ENCODE data around the gene BCL11A.

Gene BCL11A

DNA sequence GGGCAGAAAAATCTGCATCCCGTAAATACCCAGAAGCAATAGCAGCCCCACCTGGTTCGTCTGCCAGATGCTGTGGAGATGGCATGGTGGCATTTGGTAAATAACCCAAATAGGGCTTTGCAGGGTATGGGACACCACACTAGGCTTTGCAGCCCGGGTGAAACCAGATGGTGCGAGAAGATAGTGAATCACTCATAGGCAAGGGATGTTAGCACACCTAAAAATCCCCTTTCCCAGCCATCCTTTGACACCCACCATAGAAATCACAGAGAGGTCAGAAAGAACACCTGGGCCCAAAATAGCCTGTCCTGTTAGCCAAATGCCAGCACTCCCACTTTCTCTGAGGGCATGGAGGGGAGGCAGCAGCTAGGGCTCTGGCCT lies 47.6 kb downstream of the BCL11A start:
- no peaks in the 10 kb centered on the region for H3K4me1 Mint-ChIP-seq (ENCODE audit: low read depth)
- H3K9me3 Mint-ChIP-seq, result no peaks in the 10 kb centered on the region
- no peak overlapping the region for H3K27ac Mint-ChIP-seq
- no peaks in the 10 kb centered on the region for H3K36me3 Mint-ChIP-seq (ENCODE audit: low read depth)
- H3K27me3 Mint-ChIP-seq (ENCODE audit: low read depth), result peaks cover 21% of the 10 kb centered on the region
- H3K4me3 Mint-ChIP-seq, result no peak overlapping the region
- no peak for DNase-seq (ENCODE audit: low spot score)

DNA sequence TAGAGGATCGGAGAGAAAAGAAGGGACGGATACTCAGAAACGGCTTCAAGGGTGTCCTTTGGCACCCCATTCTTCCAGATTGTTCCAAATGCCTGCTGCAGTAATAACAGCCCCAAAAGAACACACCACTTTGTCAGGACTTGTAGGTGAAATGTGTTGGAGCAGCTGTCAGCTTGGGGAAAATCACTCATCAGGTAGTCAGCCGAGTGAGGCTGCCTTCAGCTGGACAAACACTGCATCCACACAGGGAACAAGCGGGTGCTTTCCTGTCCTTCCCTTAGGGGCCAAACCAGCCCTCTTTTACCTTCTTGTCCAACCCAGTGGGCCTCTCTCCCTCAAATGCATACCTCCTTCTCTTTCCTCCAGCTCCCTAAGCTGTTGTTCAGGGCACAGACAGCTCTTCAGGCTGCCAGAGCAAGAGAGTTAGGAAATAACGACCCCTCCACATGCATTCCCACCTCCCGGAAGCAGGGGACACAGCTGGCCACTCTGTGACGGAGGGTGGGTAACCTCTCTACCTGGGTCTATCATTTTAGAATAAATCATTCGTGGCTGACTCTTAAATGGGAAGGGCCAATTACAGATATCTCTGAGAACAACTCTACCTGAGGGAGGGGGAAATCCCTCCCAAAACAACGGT lies 48.1 kb downstream of the BCL11A start:
- peaks cover 18% of the 10 kb centered on the region for H3K27me3 Mint-ChIP-seq (ENCODE audit: low read depth)
- H3K4me1 Mint-ChIP-seq (ENCODE audit: low read depth), result no peaks in the 10 kb centered on the region
- H3K4me3 Mint-ChIP-seq, result no peak overlapping the region
- H3K27ac Mint-ChIP-seq, result no peak overlapping the region
- no peak for DNase-seq (ENCODE audit: low spot score)
- no peaks in the 10 kb centered on the region for H3K36me3 Mint-ChIP-seq (ENCODE audit: low read depth)
- no peaks in the 10 kb centered on the region for H3K9me3 Mint-ChIP-seq

DNA sequence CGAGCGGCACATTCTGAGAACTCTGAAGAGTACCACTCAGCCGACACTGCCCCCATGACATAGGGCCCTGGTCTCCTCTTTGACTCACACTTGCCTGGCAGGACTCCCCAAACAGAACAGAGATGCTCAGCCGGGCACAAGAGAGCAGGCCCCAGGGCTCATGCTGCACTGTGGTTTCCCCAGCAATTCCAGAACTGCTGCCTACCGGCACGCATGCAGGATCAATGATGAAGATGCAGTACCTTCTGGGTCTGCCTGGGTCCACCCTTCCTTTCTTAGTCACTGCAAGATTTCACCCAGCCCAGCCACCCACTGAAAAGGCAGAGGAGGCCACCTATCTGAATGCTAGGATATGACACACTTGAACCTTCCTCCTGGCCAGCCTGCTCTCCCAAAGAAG lies 49.4 kb downstream of the BCL11A start:
- DNase-seq (ENCODE audit: low spot score), result no peak
- peaks cover 9% of the 10 kb centered on the region for H3K27me3 Mint-ChIP-seq (ENCODE audit: low read depth)
- no peaks in the 10 kb centered on the region for H3K9me3 Mint-ChIP-seq
- H3K27ac Mint-ChIP-seq, result no peak overlapping the region
- no peak overlapping the region for H3K4me3 Mint-ChIP-seq
- H3K4me1 Mint-ChIP-seq (ENCODE audit: low read depth), result no peaks in the 10 kb centered on the region
- H3K36me3 Mint-ChIP-seq (ENCODE audit: low read depth), result no peaks in the 10 kb centered on the region

DNA sequence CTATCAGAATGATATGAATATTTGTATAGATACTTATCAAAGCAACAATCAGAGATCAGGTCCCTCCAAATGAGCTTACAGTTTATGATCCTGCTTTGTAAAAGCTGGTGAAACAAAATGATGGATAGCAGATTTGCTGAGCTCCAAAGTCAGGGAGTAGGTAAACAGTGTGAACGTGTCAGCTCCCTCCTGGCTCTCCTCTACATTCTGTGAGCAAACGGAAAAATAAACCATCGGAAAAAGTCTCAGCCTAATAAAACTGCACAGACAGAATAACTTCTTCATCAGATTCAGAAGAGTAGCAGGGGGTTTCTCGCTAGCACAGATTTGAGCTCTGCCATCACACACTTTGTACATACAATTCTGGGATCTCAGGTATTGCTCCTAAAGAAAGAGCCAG lies 51.3 kb downstream of the BCL11A start:
- peaks cover 9% of the 10 kb centered on the region for H3K27me3 Mint-ChIP-seq (ENCODE audit: low read depth)

DNA sequence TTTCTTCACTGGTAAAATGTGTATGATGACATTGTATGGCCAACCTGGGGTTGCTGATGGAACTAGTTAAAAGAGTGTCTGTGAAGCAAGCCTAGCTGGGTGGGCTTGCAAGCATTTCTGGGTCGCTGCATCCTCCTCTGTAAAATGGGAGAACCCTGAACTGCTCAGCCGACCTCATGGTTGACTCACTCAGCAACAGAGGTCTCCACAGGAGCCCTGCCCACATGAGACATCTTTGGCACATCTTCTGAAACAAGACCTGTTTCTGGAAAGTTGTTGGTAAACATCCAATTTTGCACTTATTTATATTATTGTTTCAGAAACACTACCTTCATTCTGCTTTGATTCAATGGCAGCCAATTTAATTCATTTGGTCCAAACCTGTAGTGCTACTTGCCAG lies 52.6 kb downstream of the BCL11A start:
- H3K27ac Mint-ChIP-seq, result no peak overlapping the region
- no peaks in the 10 kb centered on the region for H3K4me1 Mint-ChIP-seq (ENCODE audit: low read depth)
- DNase-seq (ENCODE audit: low spot score), result no peak
- H3K36me3 Mint-ChIP-seq (ENCODE audit: low read depth), result no peaks in the 10 kb centered on the region
- no peaks in the 10 kb centered on the region for H3K9me3 Mint-ChIP-seq
- no peak overlapping the region for H3K4me3 Mint-ChIP-seq
- peaks cover 8% of the 10 kb centered on the region for H3K27me3 Mint-ChIP-seq (ENCODE audit: low read depth)

More for the DNA sequence above, 51.3 kb downstream of the BCL11A start:
- H3K27ac Mint-ChIP-seq, result no peak overlapping the region
- no peak overlapping the region for H3K4me3 Mint-ChIP-seq
- H3K4me1 Mint-ChIP-seq (ENCODE audit: low read depth), result no peaks in the 10 kb centered on the region
- no peaks in the 10 kb centered on the region for H3K36me3 Mint-ChIP-seq (ENCODE audit: low read depth)
- no peak for DNase-seq (ENCODE audit: low spot score)
- H3K9me3 Mint-ChIP-seq, result no peaks in the 10 kb centered on the region

DNA sequence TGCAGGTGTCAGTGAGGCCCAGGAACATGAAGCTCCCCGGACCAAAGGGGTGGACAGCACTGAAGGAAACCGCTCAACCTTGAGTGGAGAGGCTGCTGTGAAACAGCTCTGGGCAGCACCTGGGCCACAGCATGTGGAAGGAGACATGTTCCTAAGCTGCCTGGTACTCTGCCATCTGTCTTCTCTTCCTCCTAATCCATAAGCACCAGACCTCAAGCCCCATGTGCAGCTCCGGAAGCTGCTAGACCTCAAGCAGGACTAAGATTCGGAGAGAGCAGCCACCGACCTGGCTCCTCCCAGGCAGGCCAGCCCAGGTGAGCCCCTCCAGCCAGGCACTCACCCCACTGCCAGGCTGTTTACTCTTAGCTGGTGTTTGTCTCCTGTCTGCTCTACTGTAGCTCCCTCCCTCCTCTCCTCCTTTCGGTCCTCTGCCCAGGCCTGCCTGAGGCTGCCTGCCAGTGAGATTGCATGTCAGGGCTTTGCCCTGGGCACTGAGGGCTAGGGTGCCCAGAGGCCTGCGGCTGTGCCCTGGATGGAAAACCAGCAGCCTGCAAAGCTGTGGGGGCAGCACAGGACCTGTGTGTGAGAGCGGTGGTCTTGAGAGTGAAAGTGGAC lies 53.7 kb downstream of the BCL11A start:
- no peak for DNase-seq (ENCODE audit: low spot score)
- no peaks in the 10 kb centered on the region for H3K9me3 Mint-ChIP-seq
- H3K4me3 Mint-ChIP-seq, result no peak overlapping the region
- H3K36me3 Mint-ChIP-seq (ENCODE audit: low read depth), result no peaks in the 10 kb centered on the region
- no peaks in the 10 kb centered on the region for H3K4me1 Mint-ChIP-seq (ENCODE audit: low read depth)
- H3K27me3 Mint-ChIP-seq (ENCODE audit: low read depth), result peaks cover 5% of the 10 kb centered on the region
- H3K27ac Mint-ChIP-seq, result no peak overlapping the region

DNA sequence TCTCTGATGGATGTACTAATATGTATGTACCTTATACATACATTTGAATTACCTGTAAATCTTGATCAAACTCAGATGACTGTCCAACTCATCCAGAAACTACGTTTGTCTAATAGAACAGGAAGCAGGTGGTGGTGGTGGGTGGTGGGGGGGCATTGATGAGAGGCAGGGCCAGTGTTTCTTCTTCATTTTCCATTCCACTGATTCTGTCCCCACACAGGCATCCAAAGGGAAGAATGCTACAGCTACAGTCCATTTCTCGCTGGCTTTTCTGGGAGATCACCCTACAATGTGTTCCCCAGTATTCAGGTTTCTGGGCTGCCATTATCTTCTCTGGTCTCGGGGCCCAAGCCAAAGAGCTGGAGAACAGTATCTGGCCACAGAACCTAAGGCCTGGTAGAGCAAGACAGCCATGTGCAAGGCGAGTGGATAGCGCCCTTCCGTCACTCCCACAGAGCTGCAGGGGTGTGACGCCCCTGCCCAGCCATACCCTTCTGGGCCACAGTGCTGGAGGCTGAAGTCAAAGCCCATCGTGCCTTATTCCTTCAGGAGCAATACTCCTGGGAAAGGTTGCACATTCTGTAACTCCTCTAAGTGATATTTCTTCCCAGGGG lies 54.5 kb downstream of the BCL11A start:
- no peak overlapping the region for H3K27ac Mint-ChIP-seq
- no peaks in the 10 kb centered on the region for H3K36me3 Mint-ChIP-seq (ENCODE audit: low read depth)
- no peaks in the 10 kb centered on the region for H3K27me3 Mint-ChIP-seq (ENCODE audit: low read depth)
- H3K9me3 Mint-ChIP-seq, result no peaks in the 10 kb centered on the region
- H3K4me1 Mint-ChIP-seq (ENCODE audit: low read depth), result no peaks in the 10 kb centered on the region
- no peak overlapping the region for H3K4me3 Mint-ChIP-seq
- no peak for DNase-seq (ENCODE audit: low spot score)

DNA sequence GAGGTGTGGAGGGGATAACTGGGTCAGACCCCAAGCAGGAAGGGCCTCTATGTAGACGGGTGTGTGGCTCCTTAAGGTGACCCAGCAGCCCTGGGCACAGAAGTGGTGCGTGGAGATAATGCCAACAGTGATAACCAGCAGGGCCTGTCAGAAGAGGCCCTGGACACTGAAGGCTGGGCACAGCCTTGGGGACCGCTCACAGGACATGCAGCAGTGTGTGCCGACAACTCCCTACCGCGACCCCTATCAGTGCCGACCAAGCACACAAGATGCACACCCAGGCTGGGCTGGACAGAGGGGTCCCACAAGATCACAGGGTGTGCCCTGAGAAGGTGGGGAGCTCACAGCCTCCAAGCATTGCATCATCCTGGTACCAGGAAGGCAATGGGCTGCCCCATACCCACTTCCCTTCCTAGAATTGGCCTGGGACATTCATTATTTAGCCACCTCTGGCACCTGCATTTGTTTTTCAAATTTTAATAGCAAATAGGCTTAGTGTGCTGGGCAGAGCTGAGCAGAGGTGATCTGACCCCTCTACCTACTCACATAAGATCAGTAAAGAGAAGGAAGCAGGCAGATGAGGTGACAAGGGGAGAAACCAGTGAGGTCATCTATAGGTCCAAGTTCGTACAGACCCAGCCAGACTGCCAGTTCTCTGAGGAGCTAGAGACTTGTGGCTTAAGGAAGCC lies 55.2 kb downstream of the BCL11A start:
- Mint-ChIP-seq H3K27me3 (ENCODE audit: low read depth) (no peaks in the 10 kb centered on the region), H3K27ac (no peak overlapping the region), H3K4me1 (ENCODE audit: low read depth) (no peaks in the 10 kb centered on the region), H3K4me3 (no peak overlapping the region), H3K36me3 (ENCODE audit: low read depth) (no peaks in the 10 kb centered on the region), H3K9me3 (no peaks in the 10 kb centered on the region)
- no peak for DNase-seq (ENCODE audit: low spot score)

DNA sequence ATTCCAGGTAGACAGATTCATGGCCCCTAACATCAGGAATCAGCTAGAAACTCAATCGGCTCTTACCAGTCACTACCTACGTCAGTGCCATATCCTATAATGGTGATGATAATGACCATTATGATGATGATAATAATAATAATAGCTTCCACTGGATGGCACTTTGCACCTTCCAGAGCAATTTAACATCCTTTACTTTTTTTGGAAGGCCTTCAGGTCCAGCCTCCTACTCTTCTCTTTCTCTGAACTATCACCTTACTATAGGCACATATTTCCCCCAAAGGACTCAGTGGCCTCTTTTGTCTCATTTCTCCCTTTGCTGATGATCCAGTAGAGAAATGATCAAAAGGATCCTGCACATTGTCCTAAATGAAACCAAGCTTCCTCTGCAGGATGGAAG lies 56.0 kb downstream of the BCL11A start:
- Mint-ChIP-seq H3K4me1 (ENCODE audit: low read depth) (no peaks in the 10 kb centered on the region), H3K4me3 (no peak overlapping the region), H3K27me3 (ENCODE audit: low read depth) (no peaks in the 10 kb centered on the region), H3K27ac (no peak overlapping the region), H3K36me3 (ENCODE audit: low read depth) (no peaks in the 10 kb centered on the region), H3K9me3 (no peaks in the 10 kb centered on the region)
- no peak for DNase-seq (ENCODE audit: low spot score)

DNA sequence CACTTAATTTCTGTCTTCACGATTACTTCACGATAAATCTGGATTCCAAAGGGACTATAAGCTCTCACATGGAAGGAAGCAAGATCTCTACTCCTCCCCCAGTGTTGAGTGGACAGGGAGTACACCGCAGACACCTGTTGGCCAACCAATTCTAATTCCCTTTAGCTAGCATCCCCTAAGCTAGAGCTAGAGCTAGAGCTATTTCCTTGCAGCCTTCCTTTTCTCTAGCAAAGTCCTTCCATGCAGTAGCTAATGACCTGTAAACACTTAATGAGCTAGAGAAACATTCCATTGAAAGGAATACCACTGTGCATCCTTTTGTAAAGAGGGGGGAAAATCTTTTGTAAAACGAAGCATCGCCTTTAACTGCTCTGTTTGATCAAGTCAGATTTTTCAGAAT lies 56.5 kb downstream of the BCL11A start:
- Mint-ChIP-seq H3K36me3 (ENCODE audit: low read depth) (no peaks in the 10 kb centered on the region), H3K27me3 (ENCODE audit: low read depth) (no peaks in the 10 kb centered on the region), H3K27ac (no peak overlapping the region), H3K4me3 (no peak overlapping the region), H3K4me1 (ENCODE audit: low read depth) (no peaks in the 10 kb centered on the region), H3K9me3 (no peaks in the 10 kb centered on the region)
- DNase-seq (ENCODE audit: low spot score), result no peak

DNA sequence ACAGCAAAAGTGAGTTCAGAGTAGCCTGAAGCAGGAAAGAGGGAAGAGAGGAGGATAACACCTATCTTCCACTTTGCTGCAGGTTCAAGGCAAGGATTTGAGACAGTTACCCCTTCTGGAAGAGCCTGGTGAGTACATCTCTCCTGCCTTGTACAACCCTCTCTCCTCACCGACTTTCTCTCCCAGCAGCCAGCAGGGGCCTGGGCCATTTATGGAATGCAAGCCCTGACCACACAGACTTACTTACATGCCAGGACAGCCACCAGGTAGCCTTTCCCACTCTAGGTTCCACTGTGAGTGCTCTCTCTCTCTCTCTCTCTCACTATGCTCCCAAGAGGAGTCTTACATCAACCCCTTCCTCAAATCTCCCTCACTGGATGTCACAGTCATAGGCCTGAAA lies 57.0 kb downstream of the BCL11A start:
- no peak overlapping the region for H3K27ac Mint-ChIP-seq
- H3K9me3 Mint-ChIP-seq, result no peaks in the 10 kb centered on the region
- no peaks in the 10 kb centered on the region for H3K36me3 Mint-ChIP-seq (ENCODE audit: low read depth)
- DNase-seq (ENCODE audit: low spot score), result no peak
- no peaks in the 10 kb centered on the region for H3K4me1 Mint-ChIP-seq (ENCODE audit: low read depth)
- H3K4me3 Mint-ChIP-seq, result no peak overlapping the region
- no peaks in the 10 kb centered on the region for H3K27me3 Mint-ChIP-seq (ENCODE audit: low read depth)

DNA sequence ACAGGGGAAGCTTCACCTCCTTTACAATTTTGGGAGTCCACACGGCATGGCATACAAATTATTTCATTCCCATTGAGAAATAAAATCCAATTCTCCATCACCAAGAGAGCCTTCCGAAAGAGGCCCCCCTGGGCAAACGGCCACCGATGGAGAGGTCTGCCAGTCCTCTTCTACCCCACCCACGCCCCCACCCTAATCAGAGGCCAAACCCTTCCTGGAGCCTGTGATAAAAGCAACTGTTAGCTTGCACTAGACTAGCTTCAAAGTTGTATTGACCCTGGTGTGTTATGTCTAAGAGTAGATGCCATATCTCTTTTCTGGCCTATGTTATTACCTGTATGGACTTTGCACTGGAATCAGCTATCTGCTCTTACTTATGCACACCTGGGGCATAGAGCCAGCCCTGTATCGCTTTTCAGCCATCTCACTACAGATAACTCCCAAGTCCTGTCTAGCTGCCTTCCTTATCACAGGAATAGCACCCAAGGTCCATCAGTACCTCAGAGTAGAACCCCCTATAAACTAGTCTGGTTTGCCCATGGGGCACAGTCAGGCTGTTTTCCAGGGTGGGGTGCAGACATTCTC lies 58.3 kb downstream of the BCL11A start:
- no peaks in the 10 kb centered on the region for H3K36me3 Mint-ChIP-seq (ENCODE audit: low read depth)
- H3K4me1 Mint-ChIP-seq (ENCODE audit: low read depth), result no peaks in the 10 kb centered on the region
- no peak for DNase-seq (ENCODE audit: low spot score)
- no peaks in the 10 kb centered on the region for H3K27me3 Mint-ChIP-seq (ENCODE audit: low read depth)
- no peaks in the 10 kb centered on the region for H3K9me3 Mint-ChIP-seq
- H3K27ac Mint-ChIP-seq, result no peak overlapping the region
- H3K4me3 Mint-ChIP-seq, result no peak overlapping the region

DNA sequence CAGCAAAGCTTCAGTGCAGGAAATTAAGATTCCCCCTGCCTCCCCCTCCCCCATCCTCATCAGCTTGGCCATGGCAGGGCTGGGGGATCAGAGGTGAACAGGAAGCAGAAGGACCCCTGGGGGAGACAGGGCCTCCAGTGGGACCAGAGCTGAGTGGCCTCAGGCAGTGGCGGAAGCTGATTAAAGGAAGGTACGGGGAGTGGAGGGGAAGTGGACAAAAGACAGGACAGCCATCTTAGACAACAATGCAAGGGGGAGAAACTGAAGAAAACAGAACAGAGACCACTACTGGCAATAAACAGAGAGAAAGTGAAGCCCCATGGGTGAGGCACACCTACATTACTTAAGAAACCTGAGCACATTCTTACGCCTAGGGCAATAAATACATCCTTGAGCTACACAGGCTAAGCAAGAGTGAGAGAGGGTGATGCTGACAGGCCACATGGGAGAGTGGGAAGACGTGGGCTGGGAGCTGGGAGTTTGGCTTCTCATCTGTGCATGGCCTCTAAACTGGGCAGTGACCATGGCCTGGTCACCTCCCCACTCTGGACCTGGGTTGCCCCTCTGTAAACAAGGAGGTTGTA lies 59.6 kb downstream of the BCL11A start:
- no peaks in the 10 kb centered on the region for H3K27me3 Mint-ChIP-seq (ENCODE audit: low read depth)

DNA sequence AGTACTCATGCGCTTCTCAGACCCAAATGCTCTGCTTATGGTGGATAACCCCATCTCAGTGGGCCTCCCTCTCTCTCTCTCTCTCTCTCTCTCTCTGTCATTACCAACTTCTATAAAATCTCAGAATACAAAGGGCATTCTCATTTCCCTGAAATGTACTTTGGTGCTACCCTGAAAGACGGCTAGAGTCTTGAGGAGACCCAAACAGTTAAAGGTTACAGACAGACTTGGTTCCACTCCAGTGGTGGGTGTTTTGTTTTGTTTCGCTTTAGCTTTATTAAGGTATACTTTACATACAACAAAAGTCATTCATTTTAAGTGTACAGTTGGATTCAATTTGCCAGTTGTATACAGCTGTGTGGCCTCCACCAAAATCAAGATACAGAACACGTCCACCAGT lies 60.9 kb downstream of the BCL11A start:
- no peak for DNase-seq (ENCODE audit: low spot score)
- Mint-ChIP-seq H3K4me3 (no peak overlapping the region), H3K9me3 (no peaks in the 10 kb centered on the region), H3K36me3 (ENCODE audit: low read depth) (no peaks in the 10 kb centered on the region), H3K27me3 (ENCODE audit: low read depth) (no peaks in the 10 kb centered on the region), H3K4me1 (ENCODE audit: low read depth) (no peaks in the 10 kb centered on the region), H3K27ac (no peak overlapping the region)

More for the DNA sequence above, 59.6 kb downstream of the BCL11A start:
- Mint-ChIP-seq H3K27ac (no peak overlapping the region), H3K4me1 (ENCODE audit: low read depth) (no peaks in the 10 kb centered on the region), H3K36me3 (ENCODE audit: low read depth) (no peaks in the 10 kb centered on the region), H3K9me3 (no peaks in the 10 kb centered on the region), H3K4me3 (no peak overlapping the region)
- DNase-seq (ENCODE audit: low spot score), result no peak
